MCF 10A (cell line): ENCODE data around the gene SAMM50. TPM values are rescaled to one million over a fixed set of nuclear protein-coding genes. Genes with fewer than 3 reads are reported as not detected.

Source experiments
- Bru-seq: library from RNA; stranded (reverse); fragments of 400-500 nt; gene quantifications from one replicate; lab custom pipeline; 2021; lab: Mats Ljungman, UMichigan
- BruChase-seq, 2 experiments: library from RNA; stranded (reverse); fragments of 400-500 nt; gene quantifications; one replicate each; lab custom pipeline; 2021; lab: Mats Ljungman, UMichigan
- BruUV-seq: library from RNA; stranded (reverse); fragments of 400-500 nt; replicated peaks from 2 replicates; lab custom pipeline; 2021; lab: Mats Ljungman, UMichigan
- CTCF ChIA-PET: fragments of 300-600 bp; sonication (Branson Sonifier 250); formaldehyde crosslinking; extraction: SDS; loops from one replicate; lab custom pipeline; 2021; ENCODE audit warnings: antibody characterized with exemption, inconsistent platforms; lab: Yijun Ruan, JAX
- POLR2A ChIA-PET: fragments of 300-600, 350-650 bp; sonication (Branson Sonifier 250); formaldehyde crosslinking; extraction: SDS; loops from one replicate; lab custom pipeline; 2020; ENCODE audit warnings: antibody characterized with exemption, inconsistent platforms; lab: Yijun Ruan, JAX
- DNase-seq: peaks from one replicate; pipeline ENCODE4 v3.0.0-alpha.2; 2018; ENCODE audit not compliant: unreplicated experiment
- H3K27ac Mint-ChIP-seq: one replicate; pipeline ENCODE4 v1.8.0; 2022; ENCODE audit warnings: mild to moderate bottlenecking, low read depth, mixed read lengths; ENCODE audit not compliant: unreplicated experiment
- H3K27me3 Mint-ChIP-seq: one replicate; pipeline ENCODE4 v1.8.0; 2022; ENCODE audit warnings: mixed read lengths; ENCODE audit not compliant: insufficient read depth, unreplicated experiment
- H3K36me3 Mint-ChIP-seq: one replicate; pipeline ENCODE4 v1.8.0; 2022; ENCODE audit warnings: mild to moderate bottlenecking, moderate library complexity, mixed read lengths; ENCODE audit not compliant: insufficient read depth, unreplicated experiment
- H3K4me1 Mint-ChIP-seq: one replicate; pipeline ENCODE4 v1.8.0; 2022; ENCODE audit warnings: mixed read lengths; ENCODE audit not compliant: insufficient read depth, unreplicated experiment
- H3K4me3 Mint-ChIP-seq: one replicate; pipeline ENCODE4 v1.8.0; 2022; ENCODE audit warnings: mild to moderate bottlenecking, moderate library complexity, mixed read lengths; ENCODE audit not compliant: unreplicated experiment
- H3K9me3 Mint-ChIP-seq: one replicate; pipeline ENCODE4 v1.8.0; 2022; ENCODE audit warnings: mixed read lengths; ENCODE audit not compliant: unreplicated experiment
- intact Hi-C: fragments of 100-400 bp; cut with micrococcal nuclease; formaldehyde crosslinking; loops from 2 replicates; pipeline ENCODE4 v1.14.1; 2022
- long read RNA-seq: library from polyadenylated mRNA; stranded (forward); transcript quantifications from one replicate; pipeline ENCODE4 v2.0.0, GENCODE V29; 2022
- total RNA-seq: library from RNA; stranded (reverse); gene quantifications from 2 replicates; pipeline ENCODE4 v1.2.3, GENCODE V29; 2022
- TF ChIP-seq, protein P1 (sequence below): fragments of 200-600 bp; IDR thresholded peaks from one replicate; pipeline ENCODE4 v1.8.0; 2022; ENCODE audit warnings: antibody characterized with exemption, mild to moderate bottlenecking; ENCODE audit not compliant: unreplicated experiment

The SAMM50 gene
- total RNA-seq: 26.1 and 29.5 TPM in 2 replicates
- Bru-seq, nascent RNA: percentile 59 among the genes with signal in this experiment
- percentile 70 among the genes with signal in this experiment for BruChase-seq, experiment 1, labeled RNA remaining after a 6-hour chase
- percentile 64 among the genes with signal in this experiment for BruChase-seq, experiment 2, labeled RNA remaining after a 2-hour chase
- long read RNA-seq, transcript SAMM50-201 (15 exons, 1,717 nt): major isoform, 71 of 77 reads
- long read RNA-seq, partial matches to known transcripts: 3 of 77 reads
- long read RNA-seq, other reads (novel, unspliced or antisense): 3 of 77 reads

DNA sequence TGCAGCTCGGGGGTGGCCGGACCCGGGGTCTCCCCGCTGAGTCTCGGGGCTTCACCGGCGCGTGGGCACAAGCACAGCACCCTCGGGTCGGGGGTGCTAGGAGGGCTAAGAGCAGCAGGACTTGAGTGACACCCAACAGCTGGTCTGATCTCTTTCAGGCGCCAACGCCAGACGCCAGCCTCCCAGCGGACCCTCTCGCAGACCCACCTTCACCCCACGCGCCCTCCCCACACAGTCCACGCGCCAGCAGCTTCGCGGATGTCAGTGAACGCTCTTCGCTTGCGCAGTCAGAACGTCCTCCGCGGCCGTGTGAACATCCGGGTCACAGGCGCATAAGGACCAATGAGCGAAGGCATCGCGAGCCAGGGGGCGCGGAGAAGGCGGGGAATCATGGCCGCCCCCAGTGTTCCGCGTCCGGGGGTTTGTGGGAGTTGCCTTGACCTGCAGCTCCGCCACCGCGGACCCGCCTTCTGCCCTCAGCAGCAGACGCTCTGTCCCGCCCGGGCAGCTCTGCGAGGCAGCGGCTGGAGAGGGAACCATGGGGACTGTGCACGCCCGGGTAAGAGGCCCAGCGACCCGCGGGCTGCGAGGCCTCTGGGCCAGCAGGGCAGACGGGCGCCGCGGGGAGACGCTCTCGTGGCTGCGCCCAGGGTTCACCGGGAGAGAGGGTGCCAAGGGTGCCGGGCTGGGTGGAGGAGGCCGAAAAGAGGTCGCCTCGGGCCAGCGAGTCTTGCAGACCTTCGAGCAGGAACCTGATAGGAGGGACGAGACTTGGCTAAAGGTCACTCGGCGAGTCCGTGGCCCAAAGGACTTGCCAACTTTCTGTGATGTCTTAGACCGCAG is at the start of gene SAMM50:
SAMM50 (plus strand) TSS at position 403 of the 843 bp plus-strand sequence; CDS start at position 539, 136 bp downstream.
- Mint-ChIP-seq H3K27ac (peak within 1 kb of the TSS; percentile 92), H3K4me1 (peaks cover 24% of the 10 kb centered on the region), H3K27me3 (no peaks in the 10 kb centered on the region), H3K9me3 (no peaks in the 10 kb centered on the region), H3K36me3 (peaks cover 7% of the 10 kb centered on the region), H3K4me3 (peak within 1 kb of the TSS; percentile 90)
- intact Hi-C loops: no loop called here
- DNase-seq: peak; percentile 93
- TF ChIP-seq, protein P1, sequence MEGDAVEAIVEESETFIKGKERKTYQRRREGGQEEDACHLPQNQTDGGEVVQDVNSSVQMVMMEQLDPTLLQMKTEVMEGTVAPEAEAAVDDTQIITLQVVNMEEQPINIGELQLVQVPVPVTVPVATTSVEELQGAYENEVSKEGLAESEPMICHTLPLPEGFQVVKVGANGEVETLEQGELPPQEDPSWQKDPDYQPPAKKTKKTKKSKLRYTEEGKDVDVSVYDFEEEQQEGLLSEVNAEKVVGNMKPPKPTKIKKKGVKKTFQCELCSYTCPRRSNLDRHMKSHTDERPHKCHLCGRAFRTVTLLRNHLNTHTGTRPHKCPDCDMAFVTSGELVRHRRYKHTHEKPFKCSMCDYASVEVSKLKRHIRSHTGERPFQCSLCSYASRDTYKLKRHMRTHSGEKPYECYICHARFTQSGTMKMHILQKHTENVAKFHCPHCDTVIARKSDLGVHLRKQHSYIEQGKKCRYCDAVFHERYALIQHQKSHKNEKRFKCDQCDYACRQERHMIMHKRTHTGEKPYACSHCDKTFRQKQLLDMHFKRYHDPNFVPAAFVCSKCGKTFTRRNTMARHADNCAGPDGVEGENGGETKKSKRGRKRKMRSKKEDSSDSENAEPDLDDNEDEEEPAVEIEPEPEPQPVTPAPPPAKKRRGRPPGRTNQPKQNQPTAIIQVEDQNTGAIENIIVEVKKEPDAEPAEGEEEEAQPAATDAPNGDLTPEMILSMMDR: no peak
- no TSS peak for BruUV-seq
- CTCF ChIA-PET: interaction anchor here (0.6 to 1.8 kb wide), 6 partner anchors 10 to 371 kb away, joined by 3 to 13 read pairs (median 4); no protein-coding TSS in a partner anchor
- POLR2A ChIA-PET: interaction anchor here (0.5 to 2.0 kb wide), 21 partner anchors 10 to 761 kb away, joined by 3 to 30 read pairs (median 4); partner anchors contain the start of genes EFCAB6 and PNPLA3

DNA sequence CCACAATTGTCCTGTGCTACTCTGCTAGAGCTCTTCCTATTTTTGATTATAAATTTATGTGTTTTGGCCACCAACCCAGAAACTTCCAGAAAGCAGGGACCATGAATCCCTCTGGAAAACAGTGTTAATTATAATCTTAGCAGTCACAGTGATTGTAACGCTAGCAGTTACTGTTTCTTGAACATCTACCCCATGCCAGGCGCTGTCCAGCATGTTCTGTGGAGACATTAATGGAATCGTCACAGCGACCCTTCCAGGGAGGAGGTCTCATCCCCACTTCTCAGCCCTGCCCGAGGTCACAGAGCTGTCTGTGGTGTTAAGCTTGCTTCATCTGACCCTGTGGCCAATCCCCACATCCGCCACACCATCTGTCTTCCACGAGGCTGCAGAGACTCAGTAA is 49.6 kb upstream of the SAMM50 start:
- ChIA-PET CTCF (interaction anchor here (0.6 to 1.6 kb wide), 7 partner anchors 9 to 578 kb away, joined by 3 to 6 read pairs (median 4); no protein-coding TSS in a partner anchor), POLR2A (no interaction called here)
- Mint-ChIP-seq H3K9me3 (no peaks in the 10 kb centered on the region), H3K4me3 (no peak overlapping the region), H3K4me1 (peaks cover 9% of the 10 kb centered on the region), H3K27ac (no peak overlapping the region), H3K36me3 (no peaks in the 10 kb centered on the region), H3K27me3 (no peaks in the 10 kb centered on the region)
- DNase-seq: no peak
- intact Hi-C loops: loop anchor here (10.0 kb wide), 1 partner anchor 631 kb away; no protein-coding TSS in a partner anchor
- no TSS peak for BruUV-seq
- TF ChIP-seq, protein P1: no peak

DNA sequence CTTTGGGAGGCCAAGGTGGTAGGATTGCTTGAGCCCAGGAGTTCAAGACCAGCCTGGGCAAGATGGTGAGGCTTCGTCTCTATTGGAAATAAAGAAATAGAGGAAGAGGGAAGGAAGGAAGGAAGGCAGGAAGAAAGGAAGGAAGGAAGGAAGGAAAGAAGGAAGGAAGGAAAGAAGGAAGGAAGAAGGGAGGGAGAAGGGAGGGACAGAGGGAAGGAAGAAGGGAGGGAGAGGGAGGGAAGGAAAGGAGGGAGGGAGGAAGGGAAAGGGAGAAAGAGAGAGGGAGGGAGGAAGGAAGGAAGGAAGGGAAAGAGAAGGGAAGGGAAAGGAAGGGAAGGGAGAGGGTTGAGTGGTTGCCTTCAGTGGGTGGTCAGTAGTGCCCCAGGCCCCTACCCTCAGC is 45.5 kb upstream of the SAMM50 start:
- no peak for DNase-seq
- no TSS peak for BruUV-seq

More for the DNA sequence above, 45.5 kb upstream of the SAMM50 start:
- Mint-ChIP-seq H3K27ac (no peak overlapping the region), H3K9me3 (peaks cover 7% of the 10 kb centered on the region), H3K4me3 (no peak overlapping the region), H3K36me3 (no peaks in the 10 kb centered on the region), H3K27me3 (peaks cover 23% of the 10 kb centered on the region), H3K4me1 (peaks cover 17% of the 10 kb centered on the region)
- CTCF ChIA-PET: no interaction called here
- TF ChIP-seq, protein P1: no peak
- intact Hi-C loops: loop anchor here (10.0 kb wide), 1 partner anchor 635 kb away; no protein-coding TSS in a partner anchor
- POLR2A ChIA-PET: interaction anchor here (1.1 kb wide), 1 partner anchor 16 kb away, joined by 3 read pairs; no protein-coding TSS in a partner anchor
